SK-N-SH (cell line): Measurements from ENCODE around the gene CYS1. TPM values are rescaled to one million over a fixed set of nuclear protein-coding genes. Genes with fewer than 3 reads are reported as not detected.

Experiments used
- CTCF ChIA-PET: fragments of 300-600, 350-600 bp; formaldehyde crosslinking; extraction: SDS; loops from one replicate; lab custom pipeline; 2021; lab: Yijun Ruan, JAX
- POLR2A ChIA-PET: fragments of 350-600 bp; sonication (Branson Sonifier 250); formaldehyde crosslinking; extraction: SDS; loops from one replicate; lab custom pipeline; 2020; ENCODE audit warnings: antibody characterized with exemption, inconsistent platforms; lab: Yijun Ruan, JAX
- DNase-seq: peaks from one replicate; pipeline ENCODE4 v3.0.0; 2012
- H2AFZ ChIP-seq: fragments of 200-600 bp; sonication (generic); 2 replicates; pipeline ENCODE4 v1.8.1; 2016; ENCODE audit warnings: antibody characterized with exemption, mild to moderate bottlenecking, low read depth
- H3F3A ChIP-seq: fragments of 200-600 bp; sonication (generic); replicated peaks from 2 replicates; pipeline ENCODE3; 2016; ENCODE audit warnings: antibody characterized with exemption, mild to moderate bottlenecking; ENCODE audit not compliant: insufficient read depth
- H3K27ac ChIP-seq, 2 experiments: fragments of 200-500 bp in 1 of 2; fragments of 200-600 bp in 1 of 2; sonication (Bioruptor generic) in 1 of 2; sonication (generic), shearing (Covaris generic) in 1 of 2; 2 replicates each; pipeline versions ENCODE4 v1.5.1 to v1.6.1; 2014 to 2016; ENCODE audit warnings: low read depth in 2 of 2, inconsistent platforms in 1 of 2, low read length in 1 of 2, mild to moderate bottlenecking in 1 of 2, mixed read lengths in 1 of 2
- H3K27me3 ChIP-seq: fragments of 200-600 bp; sonication (generic), shearing (Covaris generic); 2 replicates; pipeline ENCODE4 v1.6.1; 2016; ENCODE audit warnings: mixed run types; ENCODE audit not compliant: insufficient read depth
- H3K36me3 ChIP-seq, 2 experiments: fragments of 200-500 bp in 1 of 2; fragments of 200-600 bp in 1 of 2; sonication (Bioruptor generic) in 1 of 2; sonication (generic) in 1 of 2; replicated peaks in 1 of 2; 2 replicates each; pipeline versions ENCODE3 to v1.5.1; 2014 to 2016; ENCODE audit warnings: low read length in 1 of 2, mild to moderate bottlenecking in 1 of 2; ENCODE audit not compliant: insufficient read depth in 2 of 2, control insufficient read depth in 1 of 2
- H3K4me1 ChIP-seq, 2 experiments: fragments of 200-500 bp in 1 of 2; fragments of 200-600 bp in 1 of 2; sonication (Bioruptor generic) in 1 of 2; sonication (generic), shearing (Covaris generic) in 1 of 2; 2 replicates each; pipeline versions ENCODE4 v1.5.1 to v1.6.1; 2014 to 2016; ENCODE audit warnings: low read depth in 1 of 2, low read length in 1 of 2, mixed run types in 1 of 2; ENCODE audit not compliant: insufficient read depth in 2 of 2, control insufficient read depth in 1 of 2
- H3K4me2 ChIP-seq: fragments of 200-600 bp; sonication (generic), shearing (Covaris generic); 2 replicates; pipeline ENCODE4 v1.6.1; 2017; ENCODE audit warnings: mixed run types
- H3K4me3 ChIP-seq, 2 experiments: fragments of 200-500 bp in 1 of 2; fragments of 200-600 bp in 1 of 2; sonication (Bioruptor generic) in 1 of 2; sonication (generic), shearing (Covaris generic) in 1 of 2; 2 replicates each; pipeline versions ENCODE4 v1.5.1 to v1.8.1; 2014 to 2016; ENCODE audit warnings: low read depth in 2 of 2, inconsistent platforms in 1 of 2, low read length in 1 of 2, mild to moderate bottlenecking in 1 of 2, mixed read lengths in 1 of 2, moderate library complexity in 1 of 2
- H3K79me2 ChIP-seq: fragments of 200-600 bp; sonication (generic); 2 replicates; pipeline ENCODE4 v1.8.1; 2017; ENCODE audit warnings: mild to moderate bottlenecking; ENCODE audit not compliant: insufficient read depth
- H3K9ac ChIP-seq: fragments of 200-600 bp; sonication (generic); 2 replicates; pipeline ENCODE4 v1.6.1; 2017; ENCODE audit warnings: mixed run types
- H3K9me2 ChIP-seq: fragments of 200-600 bp; sonication (generic); 2 replicates; pipeline ENCODE4 v1.6.1; 2017; ENCODE audit warnings: mixed run types
- H3K9me3 ChIP-seq: fragments of 200-600 bp; sonication (generic); 2 replicates; pipeline ENCODE4 v1.6.1; 2017; ENCODE audit warnings: mixed run types, mild to moderate bottlenecking, moderate library complexity
- H4K20me1 ChIP-seq: fragments of 200-600 bp; sonication (generic); 2 replicates; pipeline ENCODE4 v1.6.1; 2017; ENCODE audit warnings: mild to moderate bottlenecking, mixed run types; ENCODE audit not compliant: insufficient read depth
- CTCF ChIP-seq: fragments of 200-600 bp; sonication (generic); IDR thresholded peaks from 2 replicates; pipeline ENCODE4 v1.6.1; 2017; ENCODE audit warnings: antibody characterized with exemption, mild to moderate bottlenecking, moderate library complexity
- EP300 ChIP-seq, 2 experiments: IDR thresholded peaks; 2 replicates each; pipeline versions ENCODE4 v1.4.0 to v1.6.1; 2012; ENCODE audit warnings: borderline replicate concordance in 1 of 2, low read depth in 1 of 2, low read length in 1 of 2
- FOXM1 ChIP-seq: IDR thresholded peaks from 2 replicates; pipeline ENCODE4 v1.4.0; 2012; ENCODE audit warnings: low read depth, mild to moderate bottlenecking
- GABPA ChIP-seq: IDR thresholded peaks from 2 replicates; pipeline ENCODE4 v1.4.0; 2012; ENCODE audit warnings: low read depth, mild to moderate bottlenecking
- IRF3 ChIP-seq: fragments of 150-350 bp; IDR thresholded peaks from 2 replicates; pipeline ENCODE4 v1.6.1; 2016; ENCODE audit warnings: mild to moderate bottlenecking, low read depth, low read length
- JUND ChIP-seq: IDR thresholded peaks from 2 replicates; pipeline ENCODE4 v1.4.0; 2012
- MAX ChIP-seq: IDR thresholded peaks from 2 replicates; pipeline ENCODE4 v1.4.0; 2012; ENCODE audit warnings: low read depth
- MEF2A ChIP-seq: IDR thresholded peaks from 2 replicates; pipeline ENCODE4 v1.4.0; 2012; ENCODE audit warnings: low read depth, borderline replicate concordance
- MXI1 ChIP-seq: IDR thresholded peaks from 2 replicates; pipeline ENCODE4 v1.6.1; 2012; ENCODE audit warnings: mild to moderate bottlenecking, low read depth, low read length, improper control_type of control experiment
- NRF1 ChIP-seq: IDR thresholded peaks from 2 replicates; pipeline ENCODE4 v1.6.1; 2012; ENCODE audit warnings: low read depth, mild to moderate bottlenecking, low read length
- PBX3 ChIP-seq: IDR thresholded peaks from 2 replicates; pipeline ENCODE4; 2012
- POLR2AphosphoS5 ChIP-seq: IDR thresholded peaks from 2 replicates; pipeline ENCODE4 v1.6.1; 2012; ENCODE audit warnings: low read depth, low read length
- RAD21 ChIP-seq: IDR thresholded peaks from 2 replicates; pipeline ENCODE4 v1.6.1; 2012; ENCODE audit warnings: mild to moderate bottlenecking, low read length
- RFX5 ChIP-seq: IDR thresholded peaks from 2 replicates; pipeline ENCODE4 v1.6.1; 2012; ENCODE audit warnings: mild to moderate bottlenecking, improper control_type of control experiment, low read length
- RXRA ChIP-seq: IDR thresholded peaks from 2 replicates; pipeline ENCODE4 v1.4.0; 2012; ENCODE audit warnings: low read depth, mild to moderate bottlenecking, borderline replicate concordance
- SMC3 ChIP-seq: IDR thresholded peaks from 2 replicates; pipeline ENCODE4 v1.6.1; 2012; ENCODE audit warnings: low read depth, low read length, improper control_type of control experiment
- TCF12 ChIP-seq: IDR thresholded peaks from 2 replicates; pipeline ENCODE4 v1.4.0; 2012
- TEAD4 ChIP-seq: IDR thresholded peaks from 2 replicates; pipeline ENCODE4 v1.4.0; 2012; ENCODE audit warnings: mild to moderate bottlenecking, borderline replicate concordance; ENCODE audit not compliant: insufficient read depth
- YY1 ChIP-seq: IDR thresholded peaks from 2 replicates; pipeline ENCODE4 v1.4.0; 2012; ENCODE audit warnings: low read depth, mild to moderate bottlenecking
- WGBS: methylation state at CpG from one replicate; pipeline ENCODE4 v1.1.6; 2017; ENCODE audit warnings: low lambda C conversion rate; 5-methylcytosine and 5-hydroxymethylcytosine counted together
- polyA plus RNA-seq, 3 experiments: library from polyadenylated mRNA; depleted of rRNA; stranded (reverse); fragments of >200 nt; gene quantifications; 2 replicates each; pipeline ENCODE4 v1.2.3, GENCODE V29; 2012

The CYS1 gene
- polyA plus RNA-seq, 1 of the 3 experiments (the other 2 are of a cell fraction): 1.2 TPM

GRCh38 chr2:10062931-10063365, 17.3 kb downstream of the CYS1 start:
- Histone ChIP-seq H3K9me2 (no peaks in the 10 kb centered on the region), H2AFZ (no peak overlapping the region), H3K4me1 (peaks cover 0 to 16% of the 10 kb centered on the region in 2 experiments; a peak in 1 of 4 replicates), H3K27ac (no peak overlapping the region), H3K27me3 (no peaks in the 10 kb centered on the region), H3K36me3 (no peaks in the 10 kb centered on the region), H3K4me3 (no peak overlapping the region), H3K4me2 (no peak overlapping the region), H3F3A (no peaks in the 10 kb centered on the region), H3K79me2 (no peaks in the 10 kb centered on the region), H3K9me3 (0 out of 2 replicates have a peak, but pooled peaks cover 4% of the 10 kb centered on the region), H4K20me1 (no peaks in the 10 kb centered on the region), H3K9ac (no peak overlapping the region)
- WGBS: 86% methylated on average over 10 of the region's 10 CpGs
- POLR2A ChIA-PET: no interaction called here
- CTCF ChIA-PET: interaction anchor here (0.6 to 28.7 kb wide), 8 partner anchors 8 to 389 kb away, joined by 3 to 946 read pairs (median 4); partner anchors contain the start of gene CYS1
- DNase-seq: no peak
- no peak for TF ChIP-seq IRF3
- no peak for TF ChIP-seq MAX
- TF ChIP-seq MEF2A: no peak
- TF ChIP-seq TEAD4: no peak
- TF ChIP-seq RXRA: no peak
- TF ChIP-seq JUND: no peak
- no peak for TF ChIP-seq RFX5
- no peak for TF ChIP-seq EP300 (IDR thresholded peaks at IDR 0.05; ENCODE audit: borderline replicate concordance in 1 of 2, low read depth in 1 of 2, low read length in 1 of 2)
- no peak for TF ChIP-seq YY1
- TF ChIP-seq FOXM1: no peak
- TF ChIP-seq MXI1: no peak
- TF ChIP-seq SMC3: no peak
- no peak for TF ChIP-seq GABPA
- no peak for TF ChIP-seq TCF12
- no peak for TF ChIP-seq CTCF
- TF ChIP-seq NRF1: no peak
- no peak for TF ChIP-seq PBX3
- no peak for TF ChIP-seq POLR2AphosphoS5
- no peak for TF ChIP-seq RAD21
